Endodermal cell (in vitro differentiated cells): ENCODE measurements around the gene CDC16. TPM values are rescaled to one million over a fixed set of nuclear protein-coding genes. Genes with fewer than 3 reads are reported as not detected.

Source experiments
- DNase-seq: peaks from one replicate; pipeline ENCODE4 v3.0.0-alpha.2; 2017
- H3K27ac ChIP-seq: 2 replicates; pipeline ENCODE4 v1.5.1; 2013; ENCODE audit warnings: mild to moderate bottlenecking, low read depth, low read length, moderate library complexity
- H3K27me3 ChIP-seq: 2 replicates; pipeline ENCODE4 v1.6.1; 2013; ENCODE audit warnings: mild to moderate bottlenecking, low read length, moderate library complexity; ENCODE audit not compliant: insufficient read depth, control insufficient read depth, poor library complexity, severe bottlenecking
- H3K36me3 ChIP-seq: 2 replicates; pipeline ENCODE4 v1.7.0; 2013; ENCODE audit warnings: mild to moderate bottlenecking, low read length, moderate library complexity; ENCODE audit not compliant: control insufficient read depth, insufficient read depth
- H3K4me1 ChIP-seq: one replicate; pipeline ENCODE4 v1.7.0; 2013; ENCODE audit warnings: low read length; ENCODE audit not compliant: control insufficient read depth, insufficient read depth
- H3K4me3 ChIP-seq: 2 replicates; pipeline ENCODE4 v1.5.1; 2013; ENCODE audit warnings: mild to moderate bottlenecking, low read length, moderate library complexity
- H3K9ac ChIP-seq: 2 replicates; pipeline ENCODE4 v1.6.1; 2013; ENCODE audit warnings: mild to moderate bottlenecking, low read length, moderate library complexity; ENCODE audit not compliant: poor library complexity, severe bottlenecking; ENCODE audit errors: extremely low read depth
- H3K9me3 ChIP-seq: 2 replicates; pipeline ENCODE4 v1.6.1; 2013; ENCODE audit warnings: mild to moderate bottlenecking, low read length, moderate library complexity; ENCODE audit not compliant: control insufficient read depth
- H3K27ac Mint-ChIP-seq: 2 replicates; pipeline ENCODE4 v1.8.0; 2020; ENCODE audit warnings: mixed read lengths
- H3K27me3 Mint-ChIP-seq: 2 replicates; pipeline ENCODE4 v1.8.0; 2021; ENCODE audit warnings: mild to moderate bottlenecking, mixed read lengths; ENCODE audit not compliant: insufficient read depth
- H3K36me3 Mint-ChIP-seq: 2 replicates; pipeline ENCODE4 v1.8.0; 2020; ENCODE audit warnings: low read depth, mixed read lengths
- H3K4me1 Mint-ChIP-seq: 2 replicates; pipeline ENCODE4 v1.8.0; 2020; ENCODE audit warnings: mixed read lengths
- H3K4me3 Mint-ChIP-seq: 2 replicates; pipeline ENCODE4 v1.8.0; 2020; ENCODE audit warnings: mild to moderate bottlenecking, moderate library complexity, mixed read lengths
- H3K9me3 Mint-ChIP-seq: 2 replicates; pipeline ENCODE4 v1.8.0; 2020; ENCODE audit warnings: mild to moderate bottlenecking, mixed read lengths
- CTCF ChIP-seq: fragments of 200-600 bp; sonication (generic); conservative IDR thresholded peaks from 2 replicates; pipeline ENCODE4 v1.5.0; 2021; ENCODE audit warnings: antibody characterized with exemption, mild to moderate bottlenecking
- WGBS, 2 experiments: methylation state at CpG; one replicate each; pipeline versions ENCODE4 v1.1.5 to v1.1.7; 2013; ENCODE audit warnings: missing lambda C conversion rate in 2 of 2, mixed read lengths in 1 of 2; ENCODE audit not compliant: insufficient coverage in 1 of 2, insufficient read length in 1 of 2; 5-methylcytosine and 5-hydroxymethylcytosine counted together
- total RNA-seq, 2 donors: library from RNA; stranded (reverse); fragmentation: NEBNext Ultra II Directional in 1 of 2; extraction: Animal tissue kit (Norgen Biotek cat#: 25700) in 1 of 2; gene quantifications; 2 replicates in 1 of 2; 3 replicates in 1 of 2; pipeline ENCODE4 v1.2.1, GENCODE V29; 2021

Gene CDC16
- total RNA-seq, 2 donors from 2014 or later = 89.7 to 90.8 TPM

GRCh38 chr13:114259374-114259773 is 24.7 kb downstream of the CDC16 start:
- Histone ChIP-seq H3K4me3 (no peak overlapping the region), H3K4me1 (peaks cover 26% of the 10 kb centered on the region), H3K9me3 (no peaks in the 10 kb centered on the region), H3K27me3 (no peaks in the 10 kb centered on the region), H3K9ac (no peak overlapping the region), H3K36me3 (peaks cover 84% of the 10 kb centered on the region), H3K27ac (no peak overlapping the region)
- no peak for TF ChIP-seq CTCF
- Mint-ChIP-seq H3K9me3 (no peaks in the 10 kb centered on the region), H3K36me3 (peaks cover 71% of the 10 kb centered on the region), H3K4me1 (peaks cover 52% of the 10 kb centered on the region), H3K27me3 (no peaks in the 10 kb centered on the region), H3K4me3 (no peak overlapping the region), H3K27ac (no peak overlapping the region)
- 85 to 89% methylated on average over 4 to 6 of the region's 7 CpGs for WGBS, 2 experiments
- no peak for DNase-seq

GRCh38 chr13:114259974-114260373 is 25.3 kb downstream of the CDC16 start:
- 88 to 92% methylated on average over 4 of the region's 4 CpGs for WGBS, 2 experiments
- H3K36me3 Mint-ChIP-seq = peaks cover 71% of the 10 kb centered on the region
- H3K27ac Mint-ChIP-seq = no peak overlapping the region

GRCh38 chr13:114260814-114261213 is 26.1 kb downstream of the CDC16 start:
- no peak for DNase-seq
- Mint-ChIP-seq H3K4me3 (peak overlapping the region; percentile 40), H3K27ac (peak overlapping the region; percentile 23), H3K4me1 (peaks cover 49% of the 10 kb centered on the region), H3K36me3 (peaks cover 71% of the 10 kb centered on the region), H3K9me3 (no peaks in the 10 kb centered on the region), H3K27me3 (no peaks in the 10 kb centered on the region)
- Histone ChIP-seq H3K36me3 (peaks cover 84% of the 10 kb centered on the region), H3K27me3 (no peaks in the 10 kb centered on the region), H3K4me3 (peak overlapping the region; percentile 25), H3K4me1 (peaks cover 26% of the 10 kb centered on the region), H3K9ac (peak overlapping the region; percentile 4), H3K9me3 (no peaks in the 10 kb centered on the region), H3K27ac (no peak overlapping the region)
- WGBS, 2 experiments = 92 to 100% methylated on average over 3 of the region's 3 CpGs
- no peak for TF ChIP-seq CTCF

More at GRCh38 chr13:114259974-114260373, 25.3 kb downstream of the CDC16 start:
- no peak overlapping the region for H3K4me3 ChIP-seq
- H3K27me3 ChIP-seq = no peaks in the 10 kb centered on the region
- no peak overlapping the region for H3K27ac ChIP-seq
- no peaks in the 10 kb centered on the region for H3K9me3 ChIP-seq
- TF ChIP-seq CTCF = no peak
- Mint-ChIP-seq H3K27me3 (no peaks in the 10 kb centered on the region), H3K4me3 (no peak overlapping the region), H3K9me3 (no peaks in the 10 kb centered on the region), H3K4me1 (peaks cover 52% of the 10 kb centered on the region)
- no peak for DNase-seq
- H3K4me1 ChIP-seq = peaks cover 26% of the 10 kb centered on the region
- no peak overlapping the region for H3K9ac ChIP-seq
- peaks cover 84% of the 10 kb centered on the region for H3K36me3 ChIP-seq
